WTC11 (cell line): Measurements from ENCODE around the gene BBS9.

Source experiments
- ATF2 ChIP-seq: sonication (generic); formaldehyde crosslinking; IDR thresholded peaks from 2 replicates; pipeline ENCODE4 v1.8.1; 2022; ENCODE audit warnings: low read depth, missing genetic modification reagents, borderline replicate concordance
- FOXJ3 ChIP-seq: sonication (generic); formaldehyde crosslinking; IDR thresholded peaks from 2 replicates; pipeline ENCODE4 v1.9.0; 2021; ENCODE audit warnings: missing genetic modification reagents, mild to moderate bottlenecking, borderline replicate concordance
- FOXP1 ChIP-seq: sonication (generic); formaldehyde crosslinking; IDR thresholded peaks from 2 replicates; pipeline ENCODE4 v1.8.0; 2022; ENCODE audit warnings: missing genetic modification reagents, mild to moderate bottlenecking, moderate library complexity, borderline replicate concordance
- FOXP4 ChIP-seq: sonication (generic); formaldehyde crosslinking; IDR thresholded peaks from 2 replicates; pipeline ENCODE4 v1.8.0; 2022; ENCODE audit warnings: mild to moderate bottlenecking, missing genetic modification reagents
- GRHL2 ChIP-seq: fragments of 250-450 bp; sonication (Bioruptor Pico); IDR thresholded peaks from 2 replicates; pipeline ENCODE4 v1.8.0; 2022; ENCODE audit warnings: mild to moderate bottlenecking, moderate library complexity; ENCODE audit not compliant: insufficient replicate concordance, severe bottlenecking
- NFYB ChIP-seq: sonication (generic); formaldehyde crosslinking; conservative IDR thresholded peaks from 2 replicates; pipeline ENCODE4 v1.8.0; 2022; ENCODE audit warnings: low read depth, missing genetic modification reagents
- ZNF121 ChIP-seq: sonication (generic); formaldehyde crosslinking; IDR thresholded peaks from 2 replicates; pipeline ENCODE4 v1.8.0; 2023; ENCODE audit warnings: missing genetic modification reagents
- TF ChIP-seq, protein P1 (sequence below): fragments of 200-600 bp; IDR thresholded peaks from 2 replicates; pipeline ENCODE4 v1.8.0; 2022; ENCODE audit warnings: antibody characterized with exemption
- TF ChIP-seq, protein P2 (sequence below): sonication (generic); formaldehyde crosslinking; IDR thresholded peaks from 2 replicates; pipeline ENCODE4 v1.8.1; 2023; ENCODE audit warnings: mild to moderate bottlenecking, missing genetic modification reagents, moderate library complexity
- TF ChIP-seq, protein P3 (sequence below): sonication (generic); formaldehyde crosslinking; IDR thresholded peaks from 2 replicates; pipeline ENCODE4 v1.8.0; 2022; ENCODE audit warnings: missing genetic modification reagents

DNA sequence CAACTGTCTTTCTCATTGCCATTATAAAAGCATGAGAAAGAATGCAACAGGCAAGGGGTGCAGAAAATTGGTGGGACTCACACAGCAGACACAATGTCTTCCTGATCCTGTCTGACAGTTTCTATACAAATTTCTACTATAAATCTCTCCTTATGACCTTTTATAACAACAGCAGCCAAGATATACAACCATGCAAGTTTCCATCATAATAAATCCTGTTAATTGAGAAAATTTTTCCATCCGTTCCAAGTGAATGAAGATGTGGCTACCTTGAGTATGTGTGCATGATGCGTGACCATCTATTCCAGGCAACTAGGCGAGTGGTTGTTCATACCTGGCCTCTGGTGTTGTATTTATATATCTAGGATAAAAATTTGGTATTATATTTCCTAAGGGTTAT is 216.7 kb downstream of the BBS9 start:
- TF ChIP-seq, protein P1, sequence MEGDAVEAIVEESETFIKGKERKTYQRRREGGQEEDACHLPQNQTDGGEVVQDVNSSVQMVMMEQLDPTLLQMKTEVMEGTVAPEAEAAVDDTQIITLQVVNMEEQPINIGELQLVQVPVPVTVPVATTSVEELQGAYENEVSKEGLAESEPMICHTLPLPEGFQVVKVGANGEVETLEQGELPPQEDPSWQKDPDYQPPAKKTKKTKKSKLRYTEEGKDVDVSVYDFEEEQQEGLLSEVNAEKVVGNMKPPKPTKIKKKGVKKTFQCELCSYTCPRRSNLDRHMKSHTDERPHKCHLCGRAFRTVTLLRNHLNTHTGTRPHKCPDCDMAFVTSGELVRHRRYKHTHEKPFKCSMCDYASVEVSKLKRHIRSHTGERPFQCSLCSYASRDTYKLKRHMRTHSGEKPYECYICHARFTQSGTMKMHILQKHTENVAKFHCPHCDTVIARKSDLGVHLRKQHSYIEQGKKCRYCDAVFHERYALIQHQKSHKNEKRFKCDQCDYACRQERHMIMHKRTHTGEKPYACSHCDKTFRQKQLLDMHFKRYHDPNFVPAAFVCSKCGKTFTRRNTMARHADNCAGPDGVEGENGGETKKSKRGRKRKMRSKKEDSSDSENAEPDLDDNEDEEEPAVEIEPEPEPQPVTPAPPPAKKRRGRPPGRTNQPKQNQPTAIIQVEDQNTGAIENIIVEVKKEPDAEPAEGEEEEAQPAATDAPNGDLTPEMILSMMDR = no peak
- TF ChIP-seq, protein P2, sequence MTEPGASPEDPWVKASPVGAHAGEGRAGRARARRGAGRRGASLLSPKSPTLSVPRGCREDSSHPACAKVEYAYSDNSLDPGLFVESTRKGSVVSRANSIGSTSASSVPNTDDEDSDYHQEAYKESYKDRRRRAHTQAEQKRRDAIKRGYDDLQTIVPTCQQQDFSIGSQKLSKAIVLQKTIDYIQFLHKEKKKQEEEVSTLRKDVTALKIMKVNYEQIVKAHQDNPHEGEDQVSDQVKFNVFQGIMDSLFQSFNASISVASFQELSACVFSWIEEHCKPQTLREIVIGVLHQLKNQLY (CRISPR knock-in tag) = no peak
- TF ChIP-seq FOXJ3 (CRISPR knock-in tag) (no peak), NFYB (CRISPR knock-in tag) (no peak), GRHL2 (CRISPR knock-in tag) (no peak), ZNF121 (CRISPR knock-in tag) (no peak), ATF2 (CRISPR knock-in tag) (no peak), FOXP1 (CRISPR knock-in tag) (no peak), FOXP4 (CRISPR knock-in tag) (no peak)
- TF ChIP-seq, protein P3, sequence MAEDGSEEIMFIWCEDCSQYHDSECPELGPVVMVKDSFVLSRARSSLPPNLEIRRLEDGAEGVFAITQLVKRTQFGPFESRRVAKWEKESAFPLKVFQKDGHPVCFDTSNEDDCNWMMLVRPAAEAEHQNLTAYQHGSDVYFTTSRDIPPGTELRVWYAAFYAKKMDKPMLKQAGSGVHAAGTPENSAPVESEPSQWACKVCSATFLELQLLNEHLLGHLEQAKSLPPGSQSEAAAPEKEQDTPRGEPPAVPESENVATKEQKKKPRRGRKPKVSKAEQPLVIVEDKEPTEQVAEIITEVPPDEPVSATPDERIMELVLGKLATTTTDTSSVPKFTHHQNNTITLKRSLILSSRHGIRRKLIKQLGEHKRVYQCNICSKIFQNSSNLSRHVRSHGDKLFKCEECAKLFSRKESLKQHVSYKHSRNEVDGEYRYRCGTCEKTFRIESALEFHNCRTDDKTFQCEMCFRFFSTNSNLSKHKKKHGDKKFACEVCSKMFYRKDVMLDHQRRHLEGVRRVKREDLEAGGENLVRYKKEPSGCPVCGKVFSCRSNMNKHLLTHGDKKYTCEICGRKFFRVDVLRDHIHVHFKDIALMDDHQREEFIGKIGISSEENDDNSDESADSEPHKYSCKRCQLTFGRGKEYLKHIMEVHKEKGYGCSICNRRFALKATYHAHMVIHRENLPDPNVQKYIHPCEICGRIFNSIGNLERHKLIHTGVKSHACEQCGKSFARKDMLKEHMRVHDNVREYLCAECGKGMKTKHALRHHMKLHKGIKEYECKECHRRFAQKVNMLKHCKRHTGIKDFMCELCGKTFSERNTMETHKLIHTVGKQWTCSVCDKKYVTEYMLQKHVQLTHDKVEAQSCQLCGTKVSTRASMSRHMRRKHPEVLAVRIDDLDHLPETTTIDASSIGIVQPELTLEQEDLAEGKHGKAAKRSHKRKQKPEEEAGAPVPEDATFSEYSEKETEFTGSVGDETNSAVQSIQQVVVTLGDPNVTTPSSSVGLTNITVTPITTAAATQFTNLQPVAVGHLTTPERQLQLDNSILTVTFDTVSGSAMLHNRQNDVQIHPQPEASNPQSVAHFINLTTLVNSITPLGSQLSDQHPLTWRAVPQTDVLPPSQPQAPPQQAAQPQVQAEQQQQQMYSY = no peak
